Measurements from ENCODE around the gene FXYD4. TPM values are rescaled to one million over a fixed set of nuclear protein-coding genes. Genes with fewer than 3 reads are reported as not detected.
"Not testable (repeated sequence)": the region's sequence is repeated elsewhere in the genome, so short reads cannot be mapped to it uniquely, and the experiment has no call there.

Gene FXYD4
- total RNA-seq, 2 experiments from 2014 or later: not detected

GRCh38 chr10:43417950-43418768, 46.7 kb downstream of the FXYD4 start:
- H3K4me3 Mint-ChIP-seq: peak overlapping the region; percentile 58
- H3K9me3 Mint-ChIP-seq: no peaks in the 10 kb centered on the region
- H3K36me3 Mint-ChIP-seq (ENCODE audit: low read depth): peaks cover 3% of the 10 kb centered on the region
- POLR2A ChIA-PET: interaction anchor here (1.1 to 5.3 kb wide), 9 partner anchors 9 to 280 kb away, joined by 3 to 197 read pairs (median 6); partner anchors contain the start of genes CSGALNACT2, HNRNPF and ZNF487
- peak; percentile 62 for DNase-seq
- H3K27ac Mint-ChIP-seq: peak overlapping the region; percentile 97
- CTCF ChIA-PET: interaction anchor here (0.7 to 3.1 kb wide), 4 partner anchors 8 to 43 kb away, joined by 3 to 14 read pairs (median 8); partner anchors contain the start of genes HNRNPF and ZNF487
- no peaks in the 10 kb centered on the region for H3K27me3 Mint-ChIP-seq
- peaks cover 48% of the 10 kb centered on the region for H3K4me1 Mint-ChIP-seq

GRCh38 chr10:43419997-43420368, 48.5 kb downstream of the FXYD4 start:
- no peak for DNase-seq
- Mint-ChIP-seq H3K27ac (peak overlapping the region; percentile 97), H3K36me3 (ENCODE audit: low read depth) (peaks cover 3% of the 10 kb centered on the region), H3K27me3 (no peaks in the 10 kb centered on the region), H3K4me3 (peak overlapping the region; percentile 62), H3K9me3 (no peaks in the 10 kb centered on the region), H3K4me1 (peaks cover 48% of the 10 kb centered on the region)
- ChIA-PET CTCF (interaction anchor here (0.9 to 3.1 kb wide), 4 partner anchors 10 to 29 kb away, joined by 3 to 14 read pairs (median 8); partner anchors contain the start of genes HNRNPF and ZNF487), POLR2A (interaction anchor here (0.7 to 5.3 kb wide), 14 partner anchors 8 to 300 kb away, joined by 3 to 197 read pairs (median 6); partner anchors contain the start of genes CSGALNACT2, HNRNPF and ZNF487)

- peaks cover 3% of the 10 kb centered on the region for H3K36me3 Mint-ChIP-seq (ENCODE audit: low read depth)
- POLR2A ChIA-PET: interaction anchor here (0.7 to 5.3 kb wide), 14 partner anchors 12 to 300 kb away, joined by 3 to 197 read pairs (median 6); partner anchors contain the start of genes CSGALNACT2, HNRNPF and ZNF487
- peaks cover 47% of the 10 kb centered on the region for H3K4me1 Mint-ChIP-seq
- H3K27ac Mint-ChIP-seq: peak overlapping the region; percentile 99
- CTCF ChIA-PET: interaction anchor here (0.8 to 3.1 kb wide), 5 partner anchors 11 to 64 kb away, joined by 3 to 14 read pairs (median 7); partner anchors contain the start of genes HNRNPF and ZNF487
- peak overlapping the region; percentile 85 for H3K4me3 Mint-ChIP-seq
- H3K9me3 Mint-ChIP-seq: no peaks in the 10 kb centered on the region
- peak; percentile 90 for DNase-seq
- no peaks in the 10 kb centered on the region for H3K27me3 Mint-ChIP-seq
Observed at GRCh38 chr10:43420369-43421200, 49.1 kb downstream of the FXYD4 start.

GRCh38 chr10:43421201-43421507, 49.7 kb downstream of the FXYD4 start:
- no peaks in the 10 kb centered on the region for H3K27me3 Mint-ChIP-seq
- CTCF ChIA-PET: interaction anchor here (0.8 to 3.1 kb wide), 3 partner anchors 12 to 65 kb away, joined by 3 to 8 read pairs (median 4); no protein-coding TSS in a partner anchor
- no peaks in the 10 kb centered on the region for H3K9me3 Mint-ChIP-seq
- peaks cover 3% of the 10 kb centered on the region for H3K36me3 Mint-ChIP-seq (ENCODE audit: low read depth)
- peak overlapping the region; percentile 99 for H3K27ac Mint-ChIP-seq
- DNase-seq: no peak
- H3K4me3 Mint-ChIP-seq: peak overlapping the region; percentile 85
- POLR2A ChIA-PET: interaction anchor here (1.1 to 5.3 kb wide), 11 partner anchors 11 to 283 kb away, joined by 3 to 197 read pairs (median 8); partner anchors contain the start of genes CSGALNACT2, HNRNPF and ZNF487
- H3K4me1 Mint-ChIP-seq: peaks cover 50% of the 10 kb centered on the region

GRCh38 chr10:43421519-43421918, 50.1 kb downstream of the FXYD4 start:
- H3K9me3 Mint-ChIP-seq: no peaks in the 10 kb centered on the region
- DNase-seq: no peak
- ChIA-PET CTCF (interaction anchor here (0.7 kb wide), 1 partner anchor 11 kb away, joined by 3 read pairs; no protein-coding TSS in a partner anchor), POLR2A (interaction anchor here (0.9 to 5.3 kb wide), 7 partner anchors 11 to 28 kb away, joined by 3 to 197 read pairs (median 7); partner anchors contain the start of genes HNRNPF and ZNF487)
- H3K4me1 Mint-ChIP-seq: peaks cover 51% of the 10 kb centered on the region
- peak overlapping the region; percentile 53 for H3K27ac Mint-ChIP-seq
- peaks cover 3% of the 10 kb centered on the region for H3K36me3 Mint-ChIP-seq (ENCODE audit: low read depth)
- H3K27me3 Mint-ChIP-seq: no peaks in the 10 kb centered on the region
- peak overlapping the region; percentile 85 for H3K4me3 Mint-ChIP-seq

- peaks cover 52% of the 10 kb centered on the region for H3K4me1 Mint-ChIP-seq
- ChIA-PET CTCF (interaction anchor here (0.7 kb wide), 1 partner anchor 11 kb away, joined by 3 read pairs; no protein-coding TSS in a partner anchor), POLR2A (interaction anchor here (0.9 to 5.3 kb wide), 6 partner anchors 10 to 28 kb away, joined by 3 to 197 read pairs (median 8); partner anchors contain the start of genes HNRNPF and ZNF487)
- peak overlapping the region; percentile 53 for H3K27ac Mint-ChIP-seq
- not testable (repeated sequence) for H3K27me3 Mint-ChIP-seq; H3K9me3 Mint-ChIP-seq; DNase-seq; H3K36me3 Mint-ChIP-seq (ENCODE audit: low read depth)
- H3K4me3 Mint-ChIP-seq: peak overlapping the region; percentile 85
Observed at GRCh38 chr10:43421944-43422343, 50.5 kb downstream of the FXYD4 start.

DNA sequence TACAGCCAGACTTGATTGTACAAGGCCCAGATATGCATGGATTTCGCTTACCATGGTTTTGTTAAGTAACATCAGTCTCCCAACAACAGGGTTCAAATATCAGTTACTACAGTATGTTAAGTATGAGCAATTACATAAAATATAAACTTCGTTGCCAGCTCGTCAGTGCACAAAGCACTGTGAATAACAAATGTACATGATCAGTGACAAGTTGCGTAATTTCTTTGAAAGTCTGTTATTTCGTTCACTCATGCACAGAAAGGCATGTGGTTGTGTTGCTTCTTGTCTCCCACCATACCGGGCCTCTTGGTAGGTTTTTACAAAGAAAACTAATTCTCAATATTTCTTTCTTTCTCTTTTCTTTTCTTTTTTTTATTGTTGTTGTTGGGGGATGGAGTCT, 53.0 kb downstream of the FXYD4 start:
- DNase-seq: no peak
- Mint-ChIP-seq H3K27ac (no peak overlapping the region), H3K36me3 (ENCODE audit: low read depth) (peaks cover 3% of the 10 kb centered on the region), H3K4me1 (peaks cover 38% of the 10 kb centered on the region), H3K27me3 (no peaks in the 10 kb centered on the region), H3K4me3 (no peak overlapping the region), H3K9me3 (no peaks in the 10 kb centered on the region)
- CTCF ChIA-PET: interaction anchor here (1.2 kb wide), 1 partner anchor 20 kb away, joined by 3 read pairs; no protein-coding TSS in a partner anchor
- POLR2A ChIA-PET: interaction anchor here (0.6 to 1.0 kb wide), 2 partner anchors 19 to 348 kb away, joined by 3 read pairs; no protein-coding TSS in a partner anchor

Other genes with a start within 250 kb of the FXYD4 start
- 10 to 100 TPM; 64.8 to 66.2 TPM for gene CSGALNACT2, start 233.2 kb upstream of the FXYD4 start, total RNA-seq
- gene RASGEF1A, start 104.6 kb upstream of the FXYD4 start, total RNA-seq: 1 to 10 TPM; 4.4 to 6.6 TPM
- gene HNRNPF, start 37.5 kb downstream of the FXYD4 start, total RNA-seq: 100 to 1,000 TPM; 477 to 494 TPM
- 1 to 10 TPM; 6.1 TPM for gene ZNF487, start 65.5 kb downstream of the FXYD4 start, total RNA-seq
- under 1 TPM; 0.15 to 0.25 TPM for gene ZNF239, start 203.0 kb downstream of the FXYD4 start, total RNA-seq
- gene ZNF485, start 234.8 kb downstream of the FXYD4 start, total RNA-seq: 1 to 10 TPM; 1.5 to 1.6 TPM

Measured in activated CD4-positive, alpha-beta memory T cell treated with anti-CD3 and anti-CD28 coated beads, Interleukin-2, amount 10 ng/mL, durations not matched to agents 7 days and 5 days (primary cell).